Measurements from ENCODE around the gene FBXL17. TPM values are rescaled to one million over a fixed set of nuclear protein-coding genes. Genes with fewer than 3 reads are reported as not detected.

Gene FBXL17
- total and polyA plus RNA-seq, 2 of the 13 experiments (the other 11 are each of a cell fraction or from before 2014, with no cell fraction given): 3.0 to 7.9 TPM

DNA sequence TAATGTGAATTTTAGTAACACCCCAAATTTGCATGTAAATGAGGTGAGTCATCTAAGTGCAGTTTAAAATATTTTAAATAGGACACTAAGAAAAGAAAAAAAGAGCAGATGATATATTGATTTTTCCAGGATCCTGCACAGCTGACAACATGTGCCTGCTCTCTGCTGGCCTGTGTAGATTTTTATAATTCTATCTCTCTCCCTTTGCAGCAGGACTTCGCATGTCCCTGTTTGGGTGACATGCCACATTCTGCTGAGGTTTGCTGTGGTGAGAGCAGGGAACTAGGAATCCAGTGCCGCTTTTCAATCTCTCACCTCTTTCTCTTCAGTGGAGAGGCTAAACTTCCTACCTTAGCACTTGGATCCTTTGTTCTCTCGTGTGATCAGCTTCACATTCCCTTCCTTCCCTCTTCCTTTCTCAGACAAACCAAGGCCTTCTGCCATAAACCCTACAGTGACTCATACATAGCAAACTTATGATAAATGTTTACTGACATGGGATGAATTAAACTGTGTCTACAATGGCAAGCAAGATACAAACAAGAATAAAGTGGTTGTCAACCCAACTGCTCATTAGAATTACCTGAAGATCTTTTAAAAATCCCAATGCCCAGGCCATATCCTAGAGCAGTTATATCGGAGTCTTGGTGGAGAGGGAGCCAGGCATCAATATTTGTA, 512.3 kb downstream of the FBXL17 start:
- Histone ChIP-seq H3K4me3 (replicated peaks in 1 of 3; ENCODE audit: insufficient read depth in 1 of 3, low read depth in 2 of 3, low read length in 3 of 3) (no peak overlapping the region), H3K4me1 (ENCODE audit: insufficient read depth, low read length) (no peaks in the 10 kb centered on the region), H2AFZ (ENCODE audit: low read length) (no peak overlapping the region), H3K27ac (ENCODE audit: extremely low read length, insufficient read depth, low read length) (no peak overlapping the region), H3K79me2 (ENCODE audit: insufficient read depth, low read length) (no peaks in the 10 kb centered on the region), H3K4me2 (ENCODE audit: low read depth, low read length) (no peak overlapping the region), H3K9ac (ENCODE audit: insufficient read depth, low read depth, low read length) (no peak overlapping the region), H3K36me3 (replicated peaks in 1 of 2; ENCODE audit: control insufficient read depth in 1 of 2, insufficient read depth in 2 of 2, low read length in 2 of 2) (no peaks in the 10 kb centered on the region), H3K9me3 (ENCODE audit: low read length) (no peaks in the 10 kb centered on the region), H3K27me3 (ENCODE audit: control insufficient read depth in 1 of 2, insufficient read depth in 2 of 2, low read length in 2 of 2) (no peaks in the 10 kb centered on the region), H4K20me1 (ENCODE audit: insufficient read depth, low read length) (no peaks in the 10 kb centered on the region)
- FAIRE-seq: no peak
- no TSS peak for BruUV-seq (replicated peaks)
- in situ Hi-C loops (cut with HindIII; ENCODE audit: extremely low pct_ligation_motif_present, low pct_unique_long_range_greater_than_20kb): no loop called here
- CTCF ChIA-PET (ENCODE audit: low intra/inter-chr PET ratio, low total read pairs): no interaction called here
- ATAC-seq: no peak
- DNase-seq (ENCODE audit: low spot score): no peak
- POLR2A ChIA-PET: no interaction called here
- WGBS (ENCODE audit: low lambda C conversion rate): 73% methylated on average over 4 of the region's 4 CpGs
- intact Hi-C loops (cut with micrococcal nuclease; ENCODE audit: unreplicated experiment): no loop called here
- TF ChIP-seq CREB1 (IDR thresholded peaks at IDR 0.05): no peak
- no peak for TF ChIP-seq CREB1 (CRISPR knock-in tag; IDR thresholded peaks at IDR 0.05)
- TF ChIP-seq ZNF720 (CRISPR knock-in tag; IDR thresholded peaks at IDR 0.05): no peak
- no peak for TF ChIP-seq HNRNPUL1 (IDR thresholded peaks at IDR 0.05; ENCODE audit: low read depth, low read length)
- TF ChIP-seq PHF21A (CRISPR knock-in tag; IDR thresholded peaks at IDR 0.05): no peak
- TF ChIP-seq, protein P1, sequence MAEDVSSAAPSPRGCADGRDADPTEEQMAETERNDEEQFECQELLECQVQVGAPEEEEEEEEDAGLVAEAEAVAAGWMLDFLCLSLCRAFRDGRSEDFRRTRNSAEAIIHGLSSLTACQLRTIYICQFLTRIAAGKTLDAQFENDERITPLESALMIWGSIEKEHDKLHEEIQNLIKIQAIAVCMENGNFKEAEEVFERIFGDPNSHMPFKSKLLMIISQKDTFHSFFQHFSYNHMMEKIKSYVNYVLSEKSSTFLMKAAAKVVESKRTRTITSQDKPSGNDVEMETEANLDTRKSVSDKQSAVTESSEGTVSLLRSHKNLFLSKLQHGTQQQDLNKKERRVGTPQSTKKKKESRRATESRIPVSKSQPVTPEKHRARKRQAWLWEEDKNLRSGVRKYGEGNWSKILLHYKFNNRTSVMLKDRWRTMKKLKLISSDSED (CRISPR knock-in tag; IDR thresholded peaks at IDR 0.05): no peak
- no peak for TF ChIP-seq ZNF253 (CRISPR knock-in tag; IDR thresholded peaks at IDR 0.05; ENCODE audit: borderline replicate concordance)
- no peak for TF ChIP-seq SMYD3 (CRISPR knock-in tag; IDR thresholded peaks at IDR 0.05)
- no peak for TF ChIP-seq MXI1 (IDR thresholded peaks at IDR 0.05; ENCODE audit: borderline replicate concordance, low read depth, low read length)
- no peak for TF ChIP-seq MAFK (conservative IDR thresholded peaks at IDR 0.05 in 1 of 2, IDR thresholded peaks at IDR 0.05 in 1 of 2; ENCODE audit: low read length in 2 of 2)
- TF ChIP-seq KLF15 (CRISPR knock-in tag; IDR thresholded peaks at IDR 0.05; ENCODE audit: borderline replicate concordance): no peak
- TF ChIP-seq FOXM1 (CRISPR knock-in tag; IDR thresholded peaks at IDR 0.05): no peak
- TF ChIP-seq ARNT2 (CRISPR knock-in tag; IDR thresholded peaks at IDR 0.05; ENCODE audit: low read depth): no peak
- no peak for TF ChIP-seq ZNF12 (CRISPR knock-in tag; IDR thresholded peaks at IDR 0.05)
- TF ChIP-seq, protein P2, sequence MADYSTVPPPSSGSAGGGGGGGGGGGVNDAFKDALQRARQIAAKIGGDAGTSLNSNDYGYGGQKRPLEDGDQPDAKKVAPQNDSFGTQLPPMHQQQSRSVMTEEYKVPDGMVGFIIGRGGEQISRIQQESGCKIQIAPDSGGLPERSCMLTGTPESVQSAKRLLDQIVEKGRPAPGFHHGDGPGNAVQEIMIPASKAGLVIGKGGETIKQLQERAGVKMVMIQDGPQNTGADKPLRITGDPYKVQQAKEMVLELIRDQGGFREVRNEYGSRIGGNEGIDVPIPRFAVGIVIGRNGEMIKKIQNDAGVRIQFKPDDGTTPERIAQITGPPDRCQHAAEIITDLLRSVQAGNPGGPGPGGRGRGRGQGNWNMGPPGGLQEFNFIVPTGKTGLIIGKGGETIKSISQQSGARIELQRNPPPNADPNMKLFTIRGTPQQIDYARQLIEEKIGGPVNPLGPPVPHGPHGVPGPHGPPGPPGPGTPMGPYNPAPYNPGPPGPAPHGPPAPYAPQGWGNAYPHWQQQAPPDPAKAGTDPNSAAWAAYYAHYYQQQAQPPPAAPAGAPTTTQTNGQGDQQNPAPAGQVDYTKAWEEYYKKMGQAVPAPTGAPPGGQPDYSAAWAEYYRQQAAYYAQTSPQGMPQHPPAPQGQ (CRISPR knock-in tag; IDR thresholded peaks at IDR 0.05; ENCODE audit: borderline replicate concordance): no peak
- TF ChIP-seq, protein P3, sequence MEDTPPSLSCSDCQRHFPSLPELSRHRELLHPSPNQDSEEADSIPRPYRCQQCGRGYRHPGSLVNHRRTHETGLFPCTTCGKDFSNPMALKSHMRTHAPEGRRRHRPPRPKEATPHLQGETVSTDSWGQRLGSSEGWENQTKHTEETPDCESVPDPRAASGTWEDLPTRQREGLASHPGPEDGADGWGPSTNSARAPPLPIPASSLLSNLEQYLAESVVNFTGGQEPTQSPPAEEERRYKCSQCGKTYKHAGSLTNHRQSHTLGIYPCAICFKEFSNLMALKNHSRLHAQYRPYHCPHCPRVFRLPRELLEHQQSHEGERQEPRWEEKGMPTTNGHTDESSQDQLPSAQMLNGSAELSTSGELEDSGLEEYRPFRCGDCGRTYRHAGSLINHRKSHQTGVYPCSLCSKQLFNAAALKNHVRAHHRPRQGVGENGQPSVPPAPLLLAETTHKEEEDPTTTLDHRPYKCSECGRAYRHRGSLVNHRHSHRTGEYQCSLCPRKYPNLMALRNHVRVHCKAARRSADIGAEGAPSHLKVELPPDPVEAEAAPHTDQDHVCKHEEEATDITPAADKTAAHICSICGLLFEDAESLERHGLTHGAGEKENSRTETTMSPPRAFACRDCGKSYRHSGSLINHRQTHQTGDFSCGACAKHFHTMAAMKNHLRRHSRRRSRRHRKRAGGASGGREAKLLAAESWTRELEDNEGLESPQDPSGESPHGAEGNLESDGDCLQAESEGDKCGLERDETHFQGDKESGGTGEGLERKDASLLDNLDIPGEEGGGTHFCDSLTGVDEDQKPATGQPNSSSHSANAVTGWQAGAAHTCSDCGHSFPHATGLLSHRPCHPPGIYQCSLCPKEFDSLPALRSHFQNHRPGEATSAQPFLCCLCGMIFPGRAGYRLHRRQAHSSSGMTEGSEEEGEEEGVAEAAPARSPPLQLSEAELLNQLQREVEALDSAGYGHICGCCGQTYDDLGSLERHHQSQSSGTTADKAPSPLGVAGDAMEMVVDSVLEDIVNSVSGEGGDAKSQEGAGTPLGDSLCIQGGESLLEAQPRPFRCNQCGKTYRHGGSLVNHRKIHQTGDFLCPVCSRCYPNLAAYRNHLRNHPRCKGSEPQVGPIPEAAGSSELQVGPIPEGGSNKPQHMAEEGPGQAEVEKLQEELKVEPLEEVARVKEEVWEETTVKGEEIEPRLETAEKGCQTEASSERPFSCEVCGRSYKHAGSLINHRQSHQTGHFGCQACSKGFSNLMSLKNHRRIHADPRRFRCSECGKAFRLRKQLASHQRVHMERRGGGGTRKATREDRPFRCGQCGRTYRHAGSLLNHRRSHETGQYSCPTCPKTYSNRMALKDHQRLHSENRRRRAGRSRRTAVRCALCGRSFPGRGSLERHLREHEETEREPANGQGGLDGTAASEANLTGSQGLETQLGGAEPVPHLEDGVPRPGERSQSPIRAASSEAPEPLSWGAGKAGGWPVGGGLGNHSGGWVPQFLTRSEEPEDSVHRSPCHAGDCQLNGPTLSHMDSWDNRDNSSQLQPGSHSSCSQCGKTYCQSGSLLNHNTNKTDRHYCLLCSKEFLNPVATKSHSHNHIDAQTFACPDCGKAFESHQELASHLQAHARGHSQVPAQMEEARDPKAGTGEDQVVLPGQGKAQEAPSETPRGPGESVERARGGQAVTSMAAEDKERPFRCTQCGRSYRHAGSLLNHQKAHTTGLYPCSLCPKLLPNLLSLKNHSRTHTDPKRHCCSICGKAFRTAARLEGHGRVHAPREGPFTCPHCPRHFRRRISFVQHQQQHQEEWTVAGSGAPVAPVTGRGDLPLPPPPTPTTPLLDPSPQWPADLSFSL (CRISPR knock-in tag; IDR thresholded peaks at IDR 0.05): no peak
